ENCODE data around the gene AFP. TPM values are rescaled to one million over a fixed set of nuclear protein-coding genes. Genes with fewer than 3 reads are reported as not detected.

AFP gene
- total and polyA plus RNA-seq, 9 of the 15 experiments (the other 6 are each of a cell fraction or from before 2014, with no cell fraction given), result 0.47 to 6.2 (median 3.0) TPM

- no peak for TF ChIP-seq EWSR1 (IDR thresholded peaks at IDR 0.05; ENCODE audit: borderline replicate concordance, low read depth, partially characterized antibody)
- no peak for TF ChIP-seq ZNF134 (CRISPR knock-in tag; conservative IDR thresholded peaks at IDR 0.05)
- no peak for TF ChIP-seq THRAP3 (IDR thresholded peaks at IDR 0.05; ENCODE audit: borderline replicate concordance)
- TF ChIP-seq DMBX1 (CRISPR knock-in tag; IDR thresholded peaks at IDR 0.05; ENCODE audit: borderline replicate concordance), result no peak
- no peak for TF ChIP-seq ILK (tag; IDR thresholded peaks at IDR 0.05; ENCODE audit: borderline replicate concordance, low read depth)
- no peak for TF ChIP-seq SMARCA4 (IDR thresholded peaks at IDR 0.05)
- TF ChIP-seq GTF2A2 (tag; IDR thresholded peaks at IDR 0.05), result no peak
- no peak for TF ChIP-seq HMGXB4 (CRISPR knock-in tag; IDR thresholded peaks at IDR 0.05)
Measured at GRCh38 chr4:73443224-73443623, 7.2 kb downstream of the AFP start (continued).
